ENCODE data around the gene EMC10. TPM values are rescaled to one million over a fixed set of nuclear protein-coding genes. Genes with fewer than 3 reads are reported as not detected.

Gene EMC10
- total RNA-seq: 51.3 TPM

DNA sequence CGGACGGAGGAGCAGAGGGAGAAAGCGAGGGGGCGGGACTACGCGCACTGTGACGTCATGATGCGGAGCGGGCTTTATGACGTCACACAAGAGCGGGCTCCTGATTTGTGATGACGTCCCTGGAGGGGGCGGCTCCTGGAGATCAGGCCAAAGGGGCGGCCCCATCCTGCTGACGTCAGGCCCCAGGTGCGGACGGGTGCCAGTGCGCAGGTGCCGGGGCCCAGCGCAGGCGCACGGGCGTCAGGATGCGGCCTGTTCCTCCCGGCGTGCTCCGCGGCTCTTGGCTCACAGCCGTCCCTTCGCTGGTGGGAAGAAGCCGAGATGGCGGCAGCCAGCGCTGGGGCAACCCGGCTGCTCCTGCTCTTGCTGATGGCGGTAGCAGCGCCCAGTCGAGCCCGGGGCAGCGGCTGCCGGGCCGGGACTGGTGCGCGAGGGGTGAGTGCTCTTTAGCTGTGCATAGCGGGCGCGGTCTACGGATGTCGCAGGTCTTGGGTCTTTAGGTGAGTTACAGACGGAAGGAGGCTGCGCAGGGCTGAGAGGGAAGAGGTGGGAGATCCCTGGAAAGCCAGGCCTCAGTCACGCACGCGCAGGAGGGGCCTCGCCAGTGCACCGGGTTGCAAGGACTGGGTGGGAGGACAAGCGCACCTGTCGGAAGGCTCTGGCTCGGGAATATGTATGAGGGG lies at the start of gene EMC10, which contains the start of gene GARIN5A:
EMC10 (plus strand) TSS at position 284 of the 683 bp plus-strand sequence; CDS start at position 322, 38 bp downstream.
GARIN5A (minus strand) TSS at position 625 of the 683 bp plus-strand sequence; CDS start at position 165, 460 bp downstream.

DNA sequence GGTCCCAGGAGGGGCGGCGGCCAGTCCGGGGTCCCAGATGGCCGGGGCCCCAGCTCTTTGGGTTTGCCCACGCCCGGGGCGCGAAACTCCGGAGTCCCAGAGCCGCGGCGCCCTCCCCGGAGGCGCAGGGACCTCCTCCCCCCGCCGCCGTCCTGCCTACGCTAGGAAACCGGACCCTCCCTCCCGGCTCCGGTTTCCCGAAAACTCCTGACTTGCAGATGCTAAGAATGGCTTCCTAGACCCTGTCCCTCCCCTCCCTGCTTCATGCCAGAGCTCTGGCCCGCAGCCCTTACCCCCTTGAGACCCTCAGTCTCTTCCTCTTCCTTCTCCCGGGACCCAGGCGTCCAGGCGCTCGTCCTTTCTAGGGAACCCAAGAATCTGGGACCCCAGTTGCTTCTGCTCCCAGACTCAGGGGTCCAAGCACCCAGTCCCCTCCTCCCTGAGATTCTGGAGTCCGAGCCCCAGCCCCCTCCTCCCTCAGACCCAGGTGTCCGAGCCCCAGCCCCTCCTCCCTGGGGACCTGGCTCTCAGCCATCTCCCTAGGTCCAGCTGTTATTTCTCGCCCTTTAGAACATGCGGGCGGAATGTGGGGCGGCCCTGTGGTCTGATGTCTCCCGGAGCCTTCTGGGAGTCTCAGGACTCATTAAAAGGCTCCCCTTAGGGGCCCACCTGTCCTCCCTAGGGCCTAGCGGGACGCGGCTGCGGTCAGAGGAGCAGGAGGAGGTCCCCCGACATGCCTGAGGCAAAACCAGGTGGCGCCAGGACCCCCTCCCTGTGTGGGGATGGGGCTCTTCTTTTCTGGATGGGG lies 43.9 kb upstream of the EMC10 start, which contains the start of gene MYBPC2:
MYBPC2 (plus strand) TSS at position 672 of the 808 bp plus-strand sequence; CDS start at position 734, 62 bp downstream.

GRCh38 chr19:50511069-50511822 lies 34.9 kb downstream of the EMC10 start, which contains the start of gene JOSD2:
Gene JOSD2 (minus strand): TSS chr19:50511191. CDS start chr19:50510431, 760 bp downstream.

GRCh38 chr19:50513746-50514345 lies 37.5 kb downstream of the EMC10 start, which contains the start of gene ASPDH:
Gene ASPDH (minus strand): TSS chr19:50513913. CDS start chr19:50513823, 90 bp downstream.

Other genes starting within 250 kb of the EMC10 start
- gene KCNC3, start 147.1 kb upstream of the EMC10 start, total RNA-seq: 5.9 TPM
- gene NAPSA, start 110.9 kb upstream of the EMC10 start, total RNA-seq: 0.63 TPM
- 26.6 TPM for gene NR1H2, start 100.0 kb upstream of the EMC10 start, total RNA-seq
- gene POLD1, start 92.2 kb upstream of the EMC10 start, total RNA-seq: 18.8 TPM
- not detected for gene SPIB, start 57.6 kb upstream of the EMC10 start, total RNA-seq
- not detected for gene MYBPC2, start 43.6 kb upstream of the EMC10 start, total RNA-seq
- gene GARIN5A, start 341 bp downstream of the EMC10 start, total RNA-seq: 1.3 TPM
- 4.4 TPM for gene JOSD2, start 34.7 kb downstream of the EMC10 start, total RNA-seq
- 0.94 TPM for gene ASPDH, start 37.4 kb downstream of the EMC10 start, total RNA-seq
- 79.8 TPM for gene LRRC4B, start 91.9 kb downstream of the EMC10 start, total RNA-seq
- gene SYT3, start 163.4 kb downstream of the EMC10 start, total RNA-seq: 24.7 TPM
- gene C19orf81, start 172.9 kb downstream of the EMC10 start, total RNA-seq: not detected
- 49.1 TPM for gene SHANK1, start 243.3 kb downstream of the EMC10 start, total RNA-seq
- 2.5 TPM for gene CLEC11A, start 246.9 kb downstream of the EMC10 start, total RNA-seq

Data from parietal lobe (tissue), 1 donor.